ENCODE results near the gene CALN1. TPM values are rescaled to one million over a fixed set of nuclear protein-coding genes. Genes with fewer than 3 reads are reported as not detected.

CALN1 gene
- total RNA-seq, 1 donor from 2014 or later = not detected

GRCh38 chr7:72097226-72097625, 314.9 kb downstream of the CALN1 start:
- H3K4me3 ChIP-seq (ENCODE audit: insufficient read depth, low read depth, low read length) = no peak overlapping the region
- DNase-seq (ENCODE audit: low read depth) = no peak
- peaks cover 3% of the 10 kb centered on the region for H3K4me1 ChIP-seq (ENCODE audit: insufficient read depth, low read length)
- no peak overlapping the region for H3K9ac ChIP-seq (ENCODE audit: low read length)
- H3K4me1 Mint-ChIP-seq (ENCODE audit: low read depth, unreplicated experiment) = no peaks in the 10 kb centered on the region
- H3K9me3 Mint-ChIP-seq (ENCODE audit: unreplicated experiment) = no peaks in the 10 kb centered on the region
- FAIRE-seq = no peak
- H3K9me3 ChIP-seq (ENCODE audit: insufficient read depth, low read depth, low read length) = no peaks in the 10 kb centered on the region
- no peak overlapping the region for H3K27ac Mint-ChIP-seq (ENCODE audit: unreplicated experiment)
- no peaks in the 10 kb centered on the region for H4K20me1 ChIP-seq (ENCODE audit: insufficient read depth, low read length)
- TF ChIP-seq CTCF (IDR thresholded peaks at IDR 0.05; ENCODE audit: insufficient read depth, low read depth, low read length) (no peak), EZH2 (IDR thresholded peaks at IDR 0.05; ENCODE audit: insufficient read depth, low read length) (no peak)
- no peaks in the 10 kb centered on the region for H3K27me3 Mint-ChIP-seq (ENCODE audit: low read depth, unreplicated experiment)
- H3K36me3 Mint-ChIP-seq (ENCODE audit: low read depth, unreplicated experiment) = no peaks in the 10 kb centered on the region
- H2AFZ ChIP-seq (ENCODE audit: low read depth, low read length) = no peak overlapping the region
- H3K36me3 ChIP-seq (ENCODE audit: insufficient read depth, low read length) = no peaks in the 10 kb centered on the region
- no peak overlapping the region for H3K4me3 Mint-ChIP-seq (ENCODE audit: unreplicated experiment)
- H3K27ac ChIP-seq (ENCODE audit: low read depth, low read length) = no peak overlapping the region
- H3K27me3 ChIP-seq (ENCODE audit: insufficient read depth, low read length) = no peaks in the 10 kb centered on the region
- H3K79me2 ChIP-seq (ENCODE audit: insufficient read depth, low read length) = no peaks in the 10 kb centered on the region
- H3K4me2 ChIP-seq (ENCODE audit: low read length) = no peak overlapping the region

GRCh38 chr7:72092769-72093168, 319.4 kb downstream of the CALN1 start:
- Histone ChIP-seq H3K9ac (ENCODE audit: low read length) (no peak overlapping the region), H2AFZ (ENCODE audit: low read depth, low read length) (no peak overlapping the region), H3K9me3 (ENCODE audit: insufficient read depth, low read depth, low read length) (no peaks in the 10 kb centered on the region), H3K27ac (ENCODE audit: low read depth, low read length) (no peak overlapping the region), H3K4me1 (ENCODE audit: insufficient read depth, low read length) (no peaks in the 10 kb centered on the region), H3K36me3 (ENCODE audit: insufficient read depth, low read length) (no peaks in the 10 kb centered on the region), H3K27me3 (ENCODE audit: insufficient read depth, low read length) (no peaks in the 10 kb centered on the region), H4K20me1 (ENCODE audit: insufficient read depth, low read length) (no peaks in the 10 kb centered on the region), H3K4me2 (ENCODE audit: low read length) (no peak overlapping the region), H3K4me3 (ENCODE audit: insufficient read depth, low read depth, low read length) (no peak overlapping the region), H3K79me2 (ENCODE audit: insufficient read depth, low read length) (no peaks in the 10 kb centered on the region)
- no peak for TF ChIP-seq EZH2 (IDR thresholded peaks at IDR 0.05; ENCODE audit: insufficient read depth, low read length)
- TF ChIP-seq CTCF (IDR thresholded peaks at IDR 0.05; ENCODE audit: insufficient read depth, low read depth, low read length) = no peak
- Mint-ChIP-seq H3K36me3 (ENCODE audit: low read depth, unreplicated experiment) (no peaks in the 10 kb centered on the region), H3K4me3 (ENCODE audit: unreplicated experiment) (no peak overlapping the region), H3K4me1 (ENCODE audit: low read depth, unreplicated experiment) (no peaks in the 10 kb centered on the region), H3K27me3 (ENCODE audit: low read depth, unreplicated experiment) (no peaks in the 10 kb centered on the region), H3K9me3 (ENCODE audit: unreplicated experiment) (no peaks in the 10 kb centered on the region), H3K27ac (ENCODE audit: unreplicated experiment) (no peak overlapping the region)
- no peak for DNase-seq (ENCODE audit: low read depth)
- no peak for FAIRE-seq

- Histone ChIP-seq H3K4me3 (ENCODE audit: insufficient read depth, low read depth, low read length) (no peak overlapping the region), H4K20me1 (ENCODE audit: insufficient read depth, low read length) (no peaks in the 10 kb centered on the region), H3K4me2 (ENCODE audit: low read length) (no peak overlapping the region), H3K9me3 (ENCODE audit: insufficient read depth, low read depth, low read length) (peaks cover 2% of the 10 kb centered on the region), H3K4me1 (ENCODE audit: insufficient read depth, low read length) (no peaks in the 10 kb centered on the region), H3K79me2 (ENCODE audit: insufficient read depth, low read length) (no peaks in the 10 kb centered on the region), H3K27me3 (ENCODE audit: insufficient read depth, low read length) (no peaks in the 10 kb centered on the region), H3K36me3 (ENCODE audit: insufficient read depth, low read length) (no peaks in the 10 kb centered on the region), H3K27ac (ENCODE audit: low read depth, low read length) (no peak overlapping the region), H3K9ac (ENCODE audit: low read length) (no peak overlapping the region), H2AFZ (ENCODE audit: low read depth, low read length) (no peak overlapping the region)
- no peaks in the 10 kb centered on the region for H3K36me3 Mint-ChIP-seq (ENCODE audit: low read depth, unreplicated experiment)
- no peak for FAIRE-seq
- H3K9me3 Mint-ChIP-seq (ENCODE audit: unreplicated experiment) = no peaks in the 10 kb centered on the region
- H3K4me1 Mint-ChIP-seq (ENCODE audit: low read depth, unreplicated experiment) = no peaks in the 10 kb centered on the region
- DNase-seq (ENCODE audit: low read depth) = no peak
- H3K27me3 Mint-ChIP-seq (ENCODE audit: low read depth, unreplicated experiment) = no peaks in the 10 kb centered on the region
- TF ChIP-seq CTCF (IDR thresholded peaks at IDR 0.05; ENCODE audit: insufficient read depth, low read depth, low read length) = no peak
- TF ChIP-seq EZH2 (IDR thresholded peaks at IDR 0.05; ENCODE audit: insufficient read depth, low read length) = no peak
- no peak overlapping the region for H3K27ac Mint-ChIP-seq (ENCODE audit: unreplicated experiment)
- no peak overlapping the region for H3K4me3 Mint-ChIP-seq (ENCODE audit: unreplicated experiment)
Observed at GRCh38 chr7:72087926-72088325, 324.2 kb downstream of the CALN1 start.

All from astrocyte (in vitro differentiated cells and primary cell).